ENCODE data around the gene PIM1.
"Not testable (repeated sequence)": the region's sequence is repeated elsewhere in the genome, so short reads cannot be mapped to it uniquely, and the experiment has no call there.

GRCh38 chr6:37194886-37195285 lies 24.9 kb downstream of the PIM1 start:
- not testable (repeated sequence) for TF ChIP-seq POLR2A (IDR thresholded peaks at IDR 0.05)
- TF ChIP-seq, protein P1, sequence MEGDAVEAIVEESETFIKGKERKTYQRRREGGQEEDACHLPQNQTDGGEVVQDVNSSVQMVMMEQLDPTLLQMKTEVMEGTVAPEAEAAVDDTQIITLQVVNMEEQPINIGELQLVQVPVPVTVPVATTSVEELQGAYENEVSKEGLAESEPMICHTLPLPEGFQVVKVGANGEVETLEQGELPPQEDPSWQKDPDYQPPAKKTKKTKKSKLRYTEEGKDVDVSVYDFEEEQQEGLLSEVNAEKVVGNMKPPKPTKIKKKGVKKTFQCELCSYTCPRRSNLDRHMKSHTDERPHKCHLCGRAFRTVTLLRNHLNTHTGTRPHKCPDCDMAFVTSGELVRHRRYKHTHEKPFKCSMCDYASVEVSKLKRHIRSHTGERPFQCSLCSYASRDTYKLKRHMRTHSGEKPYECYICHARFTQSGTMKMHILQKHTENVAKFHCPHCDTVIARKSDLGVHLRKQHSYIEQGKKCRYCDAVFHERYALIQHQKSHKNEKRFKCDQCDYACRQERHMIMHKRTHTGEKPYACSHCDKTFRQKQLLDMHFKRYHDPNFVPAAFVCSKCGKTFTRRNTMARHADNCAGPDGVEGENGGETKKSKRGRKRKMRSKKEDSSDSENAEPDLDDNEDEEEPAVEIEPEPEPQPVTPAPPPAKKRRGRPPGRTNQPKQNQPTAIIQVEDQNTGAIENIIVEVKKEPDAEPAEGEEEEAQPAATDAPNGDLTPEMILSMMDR (IDR thresholded peaks at IDR 0.05) = not testable (repeated sequence)
